ENCODE results near the gene WDR83.
"Not testable (repeated sequence)": the region's sequence is repeated elsewhere in the genome, so short reads cannot be mapped to it uniquely, and the experiment has no call there.

Gene WDR83

GRCh38 chr19:12703046-12703445 is 36.4 kb downstream of the WDR83 start:
- TF ChIP-seq CTCF (IDR thresholded peaks at IDR 0.05; ENCODE audit: insufficient read depth, low read depth, low read length, missing control alignments) = no peak
- DNase-seq (ENCODE audit: low read depth) = no peak
- no peak overlapping the region for H3K4me3 ChIP-seq (ENCODE audit: low read length)

GRCh38 chr19:12705169-12705568 is 38.6 kb downstream of the WDR83 start:
- DNase-seq (ENCODE audit: low read depth) = no peak
- TF ChIP-seq CTCF (IDR thresholded peaks at IDR 0.05; ENCODE audit: insufficient read depth, low read depth, low read length, missing control alignments) = no peak
- no peak overlapping the region for H3K4me3 ChIP-seq (ENCODE audit: low read length)

- no peak for TF ChIP-seq CTCF (IDR thresholded peaks at IDR 0.05; ENCODE audit: insufficient read depth, low read depth, low read length, missing control alignments)
- DNase-seq (ENCODE audit: low read depth) = no peak
- no peak overlapping the region for H3K4me3 ChIP-seq (ENCODE audit: low read length)
These were observed 39.2 kb downstream of the WDR83 start for GRCh38 chr19:12705654-12706331.

GRCh38 chr19:12706332-12706718 is 39.7 kb downstream of the WDR83 start:
- TF ChIP-seq CTCF (IDR thresholded peaks at IDR 0.05; ENCODE audit: insufficient read depth, low read depth, low read length, missing control alignments) = no peak
- DNase-seq (ENCODE audit: low read depth) = no peak
- no peak overlapping the region for H3K4me3 ChIP-seq (ENCODE audit: low read length)

- H3K4me3 ChIP-seq (ENCODE audit: low read length) = no peak overlapping the region
- no peak for TF ChIP-seq CTCF (IDR thresholded peaks at IDR 0.05; ENCODE audit: insufficient read depth, low read depth, low read length, missing control alignments)
- DNase-seq (ENCODE audit: low read depth) = no peak
These were observed 42.0 kb downstream of the WDR83 start for GRCh38 chr19:12708641-12709040.

- H3K4me3 ChIP-seq (ENCODE audit: low read length) = no peak overlapping the region
- TF ChIP-seq CTCF (IDR thresholded peaks at IDR 0.05; ENCODE audit: insufficient read depth, low read depth, low read length, missing control alignments) = no peak
- DNase-seq (ENCODE audit: low read depth) = no peak
These were observed 44.6 kb downstream of the WDR83 start for GRCh38 chr19:12711187-12711586.

- not testable (repeated sequence) for H3K4me3 ChIP-seq (ENCODE audit: low read length); DNase-seq (ENCODE audit: low read depth)
These were observed 45.5 kb downstream of the WDR83 start for GRCh38 chr19:12712077-12712476.

- H3K4me3 ChIP-seq (ENCODE audit: low read length); DNase-seq (ENCODE audit: low read depth): not testable (repeated sequence)
These were observed 46.7 kb downstream of the WDR83 start for GRCh38 chr19:12713304-12713703.
